Posterior vena cava (tissue), 2 donors: Measurements from ENCODE around the gene ECD. TPM values are rescaled to one million over a fixed set of nuclear protein-coding genes. Genes with fewer than 3 reads are reported as not detected.

Experiments used
- total RNA-seq, 2 donors: library from RNA; stranded (reverse); fragmentation: NEBNext Ultra II Directional; extraction: Animal tissue kit (Norgen Biotek cat#: 25700); gene quantifications; one replicate each; pipeline ENCODE4 v1.2.1, GENCODE V29; 2021
- donor health status: DM: yes; HTN: yes; CAD: no.
- donor health status: DM: yes; HTN: yes; CAD: no.

The ECD gene
- total RNA-seq, 2 donors from 2014 or later: 22.0 to 23.3 TPM

Other genes with a start within 250 kb of the ECD start
- not detected for gene PLA2G12B, start 213.2 kb downstream of the ECD start, total RNA-seq
- 10 to 100 TPM; 33.3 to 35.0 TPM for gene P4HA1, start 71.1 kb downstream of the ECD start, total RNA-seq
- 1 to 10 TPM; 2.0 to 2.1 TPM for gene NUDT13, start 57.6 kb downstream of the ECD start, total RNA-seq
- 10 to 100 TPM; 18.7 to 21.2 TPM for gene FAM149B1, start 111 bp upstream of the ECD start, total RNA-seq
- gene DNAJC9, start 79.2 kb upstream of the ECD start, total RNA-seq: 1 to 10 TPM; 8.7 to 8.9 TPM
- 10 to 100 TPM; 51.8 to 59.0 TPM for gene MRPS16, start 84.6 kb upstream of the ECD start, total RNA-seq
- gene CFAP70, start 190.9 kb upstream of the ECD start, total RNA-seq: 1 to 10 TPM in 1 of 2 donors, under 1 TPM in 1; 0.76 to 1.6 TPM
- 100 to 1,000 TPM; 114 to 131 TPM for gene ANXA7, start 246.1 kb upstream of the ECD start, total RNA-seq